LHCN-M2 (cell line): ENCODE results near the gene RIPOR2. TPM values are rescaled to one million over a fixed set of nuclear protein-coding genes. Genes with fewer than 3 reads are reported as not detected.
A peak's percentile ranks its signal among the peaks of the same experiment; 100 is the strongest.

ENCODE experiments used
- DNase-seq: peaks from one replicate; pipeline ENCODE4 v3.0.0-alpha.2; 2012; ENCODE audit warnings: low read depth
- total RNA-seq: library from RNA; depleted of rRNA; stranded (reverse); fragments of >200 nt; gene quantifications from 2 replicates; pipeline ENCODE4 v1.2.3, GENCODE V29; 2014

RIPOR2 gene
- total RNA-seq, 1 experiment from 2014 or later = 1.7 TPM

DNA sequence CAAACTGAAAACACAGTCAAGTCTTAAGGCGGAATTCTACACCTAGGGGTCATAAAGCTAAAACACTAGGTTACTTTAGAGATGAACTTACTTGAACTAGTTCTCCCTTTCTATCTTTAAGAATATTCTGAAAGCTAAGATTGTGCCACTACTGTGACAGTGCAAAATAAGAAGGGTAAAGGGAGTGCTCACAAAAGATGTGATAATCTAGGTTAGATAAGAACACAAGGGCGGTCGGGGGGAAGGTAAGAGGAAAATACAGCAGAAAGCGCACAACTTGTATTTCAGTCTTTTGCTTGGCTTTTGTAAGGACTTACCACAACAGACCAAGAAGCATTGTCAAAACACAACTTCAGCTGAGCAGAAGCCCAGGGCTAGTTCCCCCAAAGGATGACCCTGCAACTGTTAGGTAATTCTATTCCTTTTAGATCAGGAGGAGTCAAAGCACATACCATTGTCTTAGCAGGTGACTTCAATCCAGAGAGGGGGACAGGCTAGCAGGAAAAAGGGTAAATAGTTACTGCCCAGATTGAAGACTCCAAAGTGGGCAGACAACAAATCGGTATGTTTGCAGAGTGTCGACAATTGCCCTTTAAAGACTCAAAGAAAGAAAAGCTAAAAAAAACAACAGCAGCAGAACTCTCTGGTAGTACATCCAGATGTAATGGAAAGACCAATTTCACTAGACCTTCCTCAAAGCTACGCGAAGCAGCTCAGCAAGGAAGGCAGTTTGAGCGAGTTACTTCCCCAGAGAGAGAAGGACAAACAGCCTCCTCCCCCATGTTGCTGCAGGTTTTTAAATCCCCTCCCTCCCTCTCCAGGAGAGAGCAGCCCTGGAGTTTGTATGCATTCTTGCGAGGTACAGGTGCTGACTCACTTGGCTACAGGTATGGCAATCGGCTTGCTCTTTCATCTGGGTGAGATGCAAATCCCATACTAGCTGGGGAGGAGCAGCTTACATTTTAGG lies 59.0 kb downstream of the RIPOR2 start:
- no peak for DNase-seq

DNA sequence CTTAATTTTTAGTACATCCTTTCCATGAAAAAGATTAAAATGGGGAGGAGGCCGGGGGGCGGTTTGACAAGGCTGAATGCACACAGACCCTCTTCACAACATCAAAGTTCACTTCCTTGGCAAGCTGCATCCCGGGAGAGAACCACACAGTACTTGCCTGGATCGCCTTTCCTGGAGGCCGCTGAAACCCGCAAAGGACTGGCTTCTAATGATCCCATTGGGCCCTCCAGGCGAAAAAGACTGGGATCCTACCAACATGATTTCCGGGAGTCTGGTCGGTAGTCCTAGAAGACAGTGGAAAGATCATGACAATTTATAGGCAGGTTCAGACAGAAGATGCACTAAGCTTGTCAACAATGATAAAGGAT lies 60.2 kb downstream of the RIPOR2 start:
- DNase-seq = no peak

DNA sequence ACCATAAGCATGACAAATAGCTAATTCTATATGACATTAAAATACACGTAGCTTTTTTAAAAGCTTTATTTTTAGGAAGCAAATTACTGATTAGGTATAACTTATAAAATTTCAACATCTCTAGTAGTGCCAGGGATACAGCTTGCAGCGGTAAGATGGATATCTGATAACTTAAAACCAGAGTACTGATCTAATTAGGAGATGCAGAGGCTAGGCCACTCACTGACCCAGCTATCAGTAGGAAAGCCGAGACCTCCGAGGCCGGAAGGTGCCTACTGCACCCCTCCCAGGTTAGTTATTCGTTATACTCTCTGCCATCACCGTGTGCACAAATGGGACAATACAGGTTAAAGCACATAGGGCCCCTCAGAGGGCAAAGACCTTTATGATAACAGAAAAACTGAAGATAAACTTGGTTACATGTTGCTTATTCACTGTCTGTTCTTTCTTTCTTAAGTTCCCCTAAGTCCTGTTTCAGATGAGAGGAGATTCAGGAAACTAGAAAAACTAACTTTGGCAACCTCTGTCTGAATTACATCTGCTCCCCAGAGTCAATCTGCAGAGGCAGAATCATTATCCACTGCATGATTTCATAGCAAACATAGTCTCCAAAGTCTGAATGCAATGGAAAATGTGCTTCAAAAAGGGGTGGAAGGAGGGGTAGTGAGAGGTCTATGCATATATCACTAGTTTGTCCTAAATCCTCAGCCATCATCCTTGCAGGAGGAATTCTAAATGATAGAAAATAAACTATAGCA lies 60.8 kb downstream of the RIPOR2 start:
- DNase-seq = no peak

DNA sequence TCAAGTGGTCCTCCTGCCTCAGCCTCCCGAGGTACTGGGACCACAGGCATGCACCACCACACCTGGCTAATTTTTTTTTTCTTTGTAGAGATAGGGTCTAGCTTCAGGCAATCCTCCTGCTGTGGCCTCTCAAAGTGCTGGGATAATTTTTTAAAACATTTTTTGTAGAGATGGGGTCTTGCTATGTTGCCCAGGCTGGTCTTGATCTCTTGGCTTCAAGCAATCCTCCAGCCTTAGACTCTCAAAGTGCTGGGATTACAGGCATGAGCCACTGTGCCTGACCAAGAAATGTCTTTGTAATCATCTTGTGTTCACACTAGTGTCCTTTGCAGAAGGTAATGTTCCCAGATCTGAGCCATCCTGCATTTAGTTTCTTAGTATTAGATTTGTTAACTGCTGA lies 61.6 kb downstream of the RIPOR2 start:
- DNase-seq = no peak

DNA sequence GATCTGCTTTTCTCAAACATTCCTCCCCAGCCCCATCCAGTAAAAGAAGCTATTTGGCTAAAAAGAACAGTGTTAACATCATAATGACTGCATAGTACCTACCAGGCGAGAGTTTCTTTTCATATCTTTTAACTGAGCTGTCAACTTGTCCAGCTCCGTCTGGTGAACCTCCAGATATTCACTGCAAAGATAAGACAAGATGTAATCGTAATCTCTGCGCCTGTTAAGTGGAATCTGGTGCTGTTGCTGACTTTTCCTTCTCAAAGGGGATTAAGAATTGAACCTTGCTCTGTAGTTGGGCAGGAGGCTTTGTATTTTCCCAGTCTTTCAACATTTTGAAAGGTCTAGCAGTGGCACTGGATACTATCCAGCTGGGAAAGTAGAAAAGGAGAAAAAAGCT lies 63.0 kb downstream of the RIPOR2 start:
- DNase-seq = no peak

DNA sequence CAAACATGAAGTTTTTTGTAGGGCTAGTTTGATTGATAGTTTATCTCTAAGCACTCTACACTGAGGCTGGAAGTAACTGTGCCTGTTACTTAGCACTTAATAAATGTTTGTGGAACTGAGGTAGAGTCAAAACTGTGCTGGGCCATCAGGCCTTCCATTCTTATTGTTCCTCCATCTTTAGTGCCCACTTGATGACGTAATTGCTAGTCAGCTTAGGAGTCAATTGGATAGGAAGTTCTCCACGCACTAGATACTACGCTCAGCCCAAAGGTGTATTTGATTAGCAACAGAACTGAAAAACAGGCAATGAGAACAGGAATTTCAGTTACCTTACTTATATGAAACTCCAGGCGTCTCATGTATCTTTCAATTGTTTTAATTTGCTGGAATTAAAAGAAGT lies 67.0 kb downstream of the RIPOR2 start:
- no peak for DNase-seq

DNA sequence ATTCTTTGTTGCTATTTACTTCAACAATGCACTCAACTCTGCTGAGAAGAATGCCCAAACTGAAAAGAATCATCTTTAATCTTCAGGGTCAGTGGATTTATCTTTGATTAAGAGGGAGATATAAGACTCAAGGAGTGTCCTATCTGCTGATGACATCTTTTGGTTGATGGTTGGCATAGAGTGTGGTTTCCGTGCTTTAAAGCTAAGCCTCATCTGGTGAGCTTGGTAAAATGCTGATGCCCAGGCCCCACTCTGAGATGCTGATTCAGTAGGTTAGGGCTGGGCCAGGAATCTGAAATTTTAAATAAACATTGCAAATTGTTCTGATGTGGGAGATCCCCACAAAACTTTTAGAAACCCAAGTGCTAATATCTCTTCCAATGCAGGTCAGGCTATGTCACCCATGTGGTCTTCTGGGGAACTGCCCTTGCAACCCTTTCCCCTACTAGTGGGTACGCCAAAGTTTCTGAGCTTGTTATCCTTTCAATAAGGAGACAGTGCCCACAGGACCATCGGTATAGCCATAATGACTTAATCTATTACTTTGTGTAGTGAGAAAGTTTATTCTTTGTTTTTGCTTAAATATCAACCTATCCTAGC lies 68.6 kb downstream of the RIPOR2 start:
- DNase-seq = no peak

DNA sequence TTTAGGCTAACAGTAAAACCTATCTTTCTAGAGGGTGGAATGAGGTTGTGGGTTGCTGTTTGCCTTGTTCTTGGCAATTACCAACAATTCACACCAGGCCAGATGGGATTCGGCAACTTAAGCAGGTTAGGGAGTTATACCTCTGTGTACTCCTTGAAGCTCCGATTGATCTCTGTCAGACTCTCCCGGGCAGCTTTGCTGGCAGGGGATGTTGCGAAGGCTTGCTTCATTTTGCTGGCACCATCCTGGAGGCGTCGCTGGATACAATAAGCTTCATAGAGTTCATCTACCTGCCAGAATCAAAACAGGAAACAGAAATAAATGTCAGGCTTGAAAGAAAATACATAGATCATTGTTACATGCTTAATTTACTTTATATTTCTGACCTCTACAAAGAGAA lies 70.6 kb downstream of the RIPOR2 start:
- no peak for DNase-seq

DNA sequence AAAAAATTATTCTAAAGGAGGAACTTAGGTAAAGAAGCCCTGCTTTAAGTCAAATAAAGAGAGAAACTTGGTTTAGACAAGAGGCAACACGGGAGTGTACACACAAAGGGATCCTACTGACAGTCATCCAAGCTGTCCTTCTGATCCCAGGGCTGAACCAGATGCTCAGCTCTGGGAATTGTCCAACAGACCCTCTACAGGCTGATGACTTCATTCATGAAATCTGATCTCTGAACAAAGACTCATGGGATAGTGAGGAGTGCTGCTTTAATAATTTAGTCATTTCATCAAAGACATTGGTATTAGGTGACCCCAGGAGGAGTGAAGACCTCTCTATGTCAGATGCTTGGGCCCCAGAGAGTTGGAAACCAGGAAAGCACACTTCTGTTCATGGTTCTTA lies 71.4 kb downstream of the RIPOR2 start:
- peak; percentile 42 for DNase-seq

DNA sequence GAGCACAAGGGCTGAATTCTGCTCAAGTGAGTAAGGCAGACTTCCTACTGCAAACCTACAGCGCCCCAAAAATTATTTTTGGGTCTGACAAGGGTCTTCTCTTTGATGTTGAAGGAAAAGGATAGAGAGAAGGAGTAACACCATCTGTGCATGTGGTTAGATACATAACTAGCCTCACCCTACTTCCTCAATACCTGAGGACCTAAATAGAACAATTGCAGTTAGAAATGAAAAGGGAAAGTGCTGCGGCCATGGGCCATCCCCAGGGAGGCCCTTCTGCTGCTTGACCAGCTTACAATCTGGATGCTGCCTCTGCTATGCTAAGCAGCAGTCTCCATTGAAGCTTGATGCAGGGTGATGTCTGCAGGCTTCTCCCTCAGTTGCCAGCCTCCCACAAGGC lies 73.8 kb downstream of the RIPOR2 start:
- DNase-seq = no peak

DNA sequence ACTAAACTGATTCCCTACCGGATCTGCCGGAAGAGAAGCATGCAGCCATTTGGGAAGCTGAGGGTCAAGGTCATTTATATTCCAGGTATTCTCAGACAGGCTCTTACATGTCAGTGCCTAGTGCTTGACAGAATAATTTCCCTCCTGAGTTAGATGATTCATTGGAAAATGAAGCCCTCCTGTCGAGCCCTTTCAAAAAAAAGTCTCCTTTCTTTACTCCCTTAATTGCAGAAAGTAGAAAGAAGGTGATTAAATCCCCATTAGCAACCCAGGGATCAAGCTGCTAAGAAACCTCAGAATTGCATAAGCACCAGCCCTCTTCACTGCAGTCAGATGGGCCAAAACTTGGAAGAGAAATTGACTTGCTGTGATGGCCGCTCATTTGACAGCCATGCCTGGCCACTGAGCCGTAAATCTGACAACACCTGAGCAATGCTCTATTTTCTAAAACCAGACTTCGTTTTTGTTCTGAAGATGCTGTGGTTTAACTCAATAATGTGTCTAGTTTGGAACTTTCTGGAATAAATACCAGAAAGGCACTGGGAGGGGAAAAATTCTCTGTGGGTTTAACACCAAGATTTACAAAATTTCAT lies 76.1 kb downstream of the RIPOR2 start:
- no peak for DNase-seq

DNA sequence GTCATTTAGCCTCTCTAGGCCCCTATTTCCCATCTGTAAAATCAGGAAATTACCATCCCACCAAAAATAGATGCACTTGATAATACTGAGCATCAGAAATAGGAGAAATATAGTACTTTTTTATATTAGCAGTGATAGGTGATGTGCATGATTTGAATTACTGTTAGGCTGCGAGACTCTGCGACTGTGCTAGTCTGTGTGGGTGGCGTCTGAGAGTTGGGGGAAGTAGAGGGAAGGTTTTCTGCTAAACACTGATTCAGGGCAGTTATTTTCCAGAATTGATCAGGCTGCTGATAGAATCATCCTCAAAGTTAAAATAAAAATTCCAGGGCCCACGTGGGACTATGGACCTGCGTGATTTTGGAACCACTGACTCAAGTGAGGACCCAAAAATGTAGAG lies 76.6 kb downstream of the RIPOR2 start:
- DNase-seq = no peak

DNA sequence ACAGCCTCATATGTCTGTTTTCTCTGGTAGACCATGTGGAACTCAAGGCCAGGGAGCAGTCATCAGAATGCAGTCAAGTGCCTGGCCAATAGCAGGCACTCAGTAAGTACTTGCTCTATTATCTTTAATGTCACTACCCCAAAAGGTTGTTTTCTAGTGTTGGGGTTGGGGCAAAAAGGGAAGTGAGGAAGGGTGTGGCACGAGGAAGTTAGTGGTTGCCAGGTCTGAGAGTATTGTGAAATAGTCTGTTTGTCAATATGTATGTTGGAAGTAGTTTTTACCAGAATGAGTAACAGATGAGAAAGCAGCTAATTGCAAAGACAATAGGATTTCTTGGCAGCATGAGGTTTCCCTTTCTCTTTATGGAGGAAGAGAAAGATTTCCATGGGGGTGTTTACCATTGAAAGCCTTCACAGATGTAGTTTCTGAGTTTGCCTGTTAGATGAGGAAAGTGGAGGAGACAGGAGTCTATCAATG lies 77.5 kb downstream of the RIPOR2 start:
- DNase-seq = peak; percentile 23

DNA sequence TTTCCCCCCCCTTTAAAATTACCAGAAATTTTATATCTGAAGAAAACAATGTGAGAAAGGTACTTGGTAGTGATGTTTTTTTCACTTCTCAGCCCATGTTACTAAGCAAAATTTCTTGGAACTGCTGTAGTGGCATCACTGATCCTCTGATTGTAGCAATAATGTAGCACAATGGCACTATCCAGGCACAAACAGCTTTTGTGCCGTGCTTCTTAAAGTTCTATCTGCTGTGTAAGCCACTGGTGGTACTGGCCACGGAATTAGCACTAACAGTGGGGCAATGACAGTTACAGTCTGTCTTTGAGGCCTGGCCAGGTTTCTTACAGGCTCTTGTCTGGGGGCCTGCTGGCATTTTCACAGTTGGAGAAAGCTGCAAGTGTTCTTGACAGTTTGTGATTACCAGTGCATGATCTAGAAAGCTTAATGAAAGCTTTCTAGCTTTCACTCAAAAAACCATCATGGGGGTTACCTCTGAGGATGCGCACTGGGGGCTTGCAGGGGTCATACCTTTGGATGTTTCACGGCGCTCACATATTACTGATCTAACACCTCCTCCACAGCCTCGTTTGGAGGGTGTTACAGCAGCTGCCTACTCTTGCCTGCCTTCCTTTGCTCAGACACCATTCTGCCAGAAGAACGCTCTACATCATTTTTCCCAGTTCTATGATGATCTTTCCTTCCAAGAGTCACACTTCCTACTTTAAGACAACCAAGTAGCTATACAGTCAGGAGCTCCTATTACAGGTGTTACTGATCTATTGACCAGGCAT lies 78.7 kb downstream of the RIPOR2 start:
- DNase-seq = no peak

DNA sequence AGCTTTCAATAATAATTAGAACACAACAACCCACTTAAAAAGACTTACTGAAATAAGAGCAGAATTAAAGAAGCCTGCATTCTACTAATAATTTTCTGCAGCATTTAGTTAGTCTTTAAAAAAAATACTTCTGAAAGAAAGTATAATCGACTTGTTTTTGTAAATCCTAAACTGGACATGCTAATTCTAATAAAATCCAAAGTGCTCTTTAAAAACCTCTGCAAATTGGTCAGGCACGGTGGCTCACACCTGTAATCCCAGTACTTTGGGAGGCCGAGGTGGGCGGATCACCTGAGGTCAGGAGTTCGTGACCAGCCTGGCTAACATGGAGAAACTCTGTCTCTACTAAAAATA lies 79.5 kb downstream of the RIPOR2 start:
- DNase-seq = no peak

DNA sequence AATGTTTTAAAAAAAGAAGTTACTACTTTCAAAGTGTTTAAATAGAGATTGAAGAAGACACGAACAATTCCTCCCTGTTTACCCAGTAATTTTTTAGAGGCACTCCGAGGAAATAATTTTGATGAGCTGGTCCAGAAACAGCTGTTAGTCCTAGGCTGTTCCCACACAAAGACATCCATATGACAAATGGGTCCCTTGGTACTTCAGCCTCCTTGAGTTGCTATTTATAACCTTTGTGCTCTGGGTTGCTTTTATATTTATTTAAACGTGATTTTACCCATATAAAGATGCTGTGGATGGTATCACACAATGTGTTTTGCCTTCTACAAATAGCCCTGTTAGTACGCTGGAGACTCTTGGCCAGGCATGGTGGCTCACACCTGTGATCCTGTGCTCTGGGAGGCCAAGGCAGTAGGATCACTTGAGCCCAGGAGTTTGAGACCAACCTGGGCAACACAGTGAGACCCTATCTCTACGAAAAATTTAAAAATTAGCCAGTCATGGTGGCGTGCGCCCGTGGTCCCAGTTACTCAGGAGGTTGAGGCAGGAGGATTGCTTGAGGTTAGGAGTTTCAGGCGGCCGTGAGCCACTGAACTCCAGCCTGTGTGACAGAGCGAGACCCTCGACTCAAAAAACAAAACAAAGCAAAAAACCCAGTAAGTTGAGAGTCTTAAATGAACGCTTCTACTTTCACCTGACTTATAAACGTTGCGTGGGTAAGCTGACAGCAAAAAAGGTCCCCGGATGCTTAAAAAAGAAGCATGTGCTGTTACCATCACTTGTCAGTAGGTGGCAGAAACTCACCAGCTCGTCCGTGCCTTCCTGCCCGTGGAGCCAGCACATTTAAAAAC lies 80.1 kb downstream of the RIPOR2 start:
- DNase-seq = peak; percentile 86

DNA sequence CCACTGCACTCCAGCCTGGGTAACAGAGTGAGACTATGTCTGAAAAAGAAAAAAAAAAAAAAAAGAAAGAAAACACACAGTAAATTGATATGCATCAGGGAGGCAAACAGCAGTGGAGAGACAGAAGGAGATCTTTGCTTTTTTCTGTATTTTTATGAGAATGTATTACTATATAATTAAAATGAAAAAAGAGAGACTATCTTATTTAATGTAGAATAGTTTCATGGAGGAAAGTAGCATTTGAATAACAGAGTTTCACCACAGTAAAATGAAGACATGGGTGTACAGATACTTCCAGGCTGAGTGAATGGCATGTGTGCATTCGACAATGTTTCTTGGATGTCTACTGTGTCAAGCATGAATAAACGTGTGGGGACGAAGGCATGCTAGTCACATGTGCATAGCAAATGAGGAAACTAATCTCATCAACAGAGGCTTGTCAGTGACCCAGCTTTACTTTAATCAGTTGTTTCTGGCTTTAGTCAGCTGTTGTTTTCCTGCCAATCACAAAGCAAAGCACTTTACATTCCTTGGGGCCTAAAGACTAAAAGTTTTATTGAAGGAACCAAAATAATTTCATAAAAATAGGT lies 81.6 kb downstream of the RIPOR2 start:
- no peak for DNase-seq

DNA sequence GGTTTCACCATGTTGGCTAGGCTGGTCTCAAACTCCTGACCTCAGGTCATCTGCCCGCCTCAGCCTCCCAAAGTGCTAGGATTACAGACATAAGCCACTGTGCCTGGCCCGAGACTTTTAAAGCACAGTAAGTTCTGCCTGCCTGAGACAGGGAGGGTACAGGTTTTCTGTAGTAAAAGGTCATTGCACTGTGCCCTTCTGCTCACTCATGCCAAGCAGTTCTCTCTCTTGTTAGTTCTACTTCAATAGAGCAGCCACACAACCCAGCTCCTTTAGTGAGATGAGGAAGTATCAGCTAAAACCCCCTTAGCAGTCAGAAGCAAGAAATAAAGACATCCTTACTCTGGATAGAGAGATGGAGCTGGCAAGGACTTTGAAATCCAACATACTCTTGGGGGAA lies 84.7 kb downstream of the RIPOR2 start:
- DNase-seq = no peak

DNA sequence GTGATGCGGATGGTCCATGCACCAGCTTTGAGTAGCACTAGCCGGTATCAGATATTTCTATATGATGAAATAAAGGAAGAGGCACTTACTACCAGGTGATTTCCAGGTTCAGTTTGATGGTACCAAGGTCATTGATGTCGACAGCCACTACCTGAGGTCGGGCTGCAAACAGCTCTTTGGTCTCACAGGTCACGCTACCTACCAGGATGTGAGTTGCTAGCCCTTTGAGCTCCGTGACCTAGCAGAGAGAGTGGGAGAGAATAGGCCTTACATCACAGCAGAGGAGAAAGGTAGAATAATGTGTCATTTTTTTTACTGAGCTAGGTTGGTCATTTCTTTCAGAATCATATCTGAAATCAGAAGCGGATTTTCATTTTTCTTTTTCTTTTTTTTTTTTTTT lies 86.0 kb downstream of the RIPOR2 start:
- DNase-seq = no peak

DNA sequence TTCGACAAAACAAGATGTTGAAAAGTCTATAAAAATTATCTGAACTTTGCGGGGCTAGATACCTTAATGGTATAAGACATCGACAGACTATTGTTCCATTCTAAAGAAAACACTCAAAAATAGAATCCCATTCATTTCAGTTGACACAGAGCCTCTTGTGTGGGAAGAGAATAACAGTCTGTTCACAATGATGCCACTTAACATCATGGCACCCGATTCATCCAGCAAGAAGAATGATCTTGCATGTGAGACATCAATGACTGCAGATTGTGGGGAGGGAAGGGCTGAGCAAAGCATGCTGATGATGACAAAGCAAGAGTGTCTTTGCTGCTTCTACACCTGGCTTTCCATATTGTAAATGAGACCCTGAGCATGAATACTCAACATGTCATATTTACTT lies 87.3 kb downstream of the RIPOR2 start:
- DNase-seq = no peak
